Body of pancreas (tissue), 4 donors: ENCODE measurements around the gene TMCO1.
"Not testable (repeated sequence)": the region's sequence is repeated elsewhere in the genome, so short reads cannot be mapped to it uniquely, and the experiment has no call there.

Source experiments
- POLR2A ChIP-seq, 3 donors: fragments of 450-650 bp; IDR thresholded peaks; one replicate each; pipeline ENCODE4 v1.6.1; 2016; ENCODE audit warnings: antibody characterized with exemption in 3 of 3, mild to moderate bottlenecking in 2 of 3
- TF ChIP-seq, protein P1 (sequence below), 7 experiments: fragments of 450-650 bp in 4 of 7; fragments of 200-600 bp in 3 of 7; sonication (generic) in 3 of 7; IDR thresholded peaks; one replicate each; pipeline ENCODE4 v1.5.1; 2016 to 2019; ENCODE audit warnings: antibody characterized with exemption in 7 of 7

DNA sequence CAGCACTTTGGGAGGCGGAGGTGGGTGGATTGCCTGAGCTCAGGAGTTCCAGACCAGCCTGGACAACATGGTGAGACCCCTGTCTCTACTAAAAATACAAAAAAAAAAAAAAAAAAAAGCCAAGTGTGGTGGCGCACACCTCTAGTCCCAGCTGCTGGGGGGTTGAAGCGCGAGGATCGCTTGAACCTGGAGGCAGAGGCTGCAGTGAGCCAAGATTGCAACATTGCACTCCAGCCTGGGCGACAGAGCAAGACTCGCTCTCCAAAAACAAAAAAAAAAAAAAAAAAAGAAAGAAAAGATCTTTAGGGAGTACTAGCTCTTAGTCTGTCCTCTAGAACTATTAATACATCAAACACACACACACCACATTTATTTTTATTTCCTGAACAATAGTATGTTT, 66.7 kb downstream of the TMCO1 start:
- TF ChIP-seq, protein P1, sequence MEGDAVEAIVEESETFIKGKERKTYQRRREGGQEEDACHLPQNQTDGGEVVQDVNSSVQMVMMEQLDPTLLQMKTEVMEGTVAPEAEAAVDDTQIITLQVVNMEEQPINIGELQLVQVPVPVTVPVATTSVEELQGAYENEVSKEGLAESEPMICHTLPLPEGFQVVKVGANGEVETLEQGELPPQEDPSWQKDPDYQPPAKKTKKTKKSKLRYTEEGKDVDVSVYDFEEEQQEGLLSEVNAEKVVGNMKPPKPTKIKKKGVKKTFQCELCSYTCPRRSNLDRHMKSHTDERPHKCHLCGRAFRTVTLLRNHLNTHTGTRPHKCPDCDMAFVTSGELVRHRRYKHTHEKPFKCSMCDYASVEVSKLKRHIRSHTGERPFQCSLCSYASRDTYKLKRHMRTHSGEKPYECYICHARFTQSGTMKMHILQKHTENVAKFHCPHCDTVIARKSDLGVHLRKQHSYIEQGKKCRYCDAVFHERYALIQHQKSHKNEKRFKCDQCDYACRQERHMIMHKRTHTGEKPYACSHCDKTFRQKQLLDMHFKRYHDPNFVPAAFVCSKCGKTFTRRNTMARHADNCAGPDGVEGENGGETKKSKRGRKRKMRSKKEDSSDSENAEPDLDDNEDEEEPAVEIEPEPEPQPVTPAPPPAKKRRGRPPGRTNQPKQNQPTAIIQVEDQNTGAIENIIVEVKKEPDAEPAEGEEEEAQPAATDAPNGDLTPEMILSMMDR (IDR thresholded peaks at IDR 0.05), result not testable (repeated sequence)
- not testable (repeated sequence) for TF ChIP-seq POLR2A (IDR thresholded peaks at IDR 0.05)
